DOHH2 (cell line): ENCODE measurements around the gene ZNF778.

Experiments
- H3F3A ChIP-seq: fragments of 200-600 bp; sonication (generic), shearing (Covaris generic); 2 replicates; pipeline ENCODE4 v1.6.0; 2016; ENCODE audit warnings: antibody characterized with exemption, mild to moderate bottlenecking; ENCODE audit not compliant: control insufficient read depth, insufficient read depth
- H3K27ac ChIP-seq: fragments of 200-600 bp; sonication (generic); 2 replicates; pipeline ENCODE4 v1.5.1; 2014; ENCODE audit warnings: low read depth, mild to moderate bottlenecking, low read length, moderate library complexity
- H3K27me3 ChIP-seq: fragments of 200-600 bp; sonication (generic); 2 replicates; pipeline ENCODE4 v1.6.1; 2014; ENCODE audit warnings: mild to moderate bottlenecking, low read length, mixed read lengths; ENCODE audit not compliant: control insufficient read depth
- H3K36me3 ChIP-seq: fragments of 200-600 bp; sonication (generic); 2 replicates; pipeline ENCODE4 v1.6.1; 2014; ENCODE audit warnings: mild to moderate bottlenecking, low read length, moderate library complexity, mixed read lengths; ENCODE audit not compliant: control insufficient read depth
- H3K4me1 ChIP-seq: fragments of 200-600 bp; sonication (generic); 2 replicates; pipeline ENCODE4 v1.6.1; 2014; ENCODE audit warnings: mild to moderate bottlenecking, low read length, mixed read lengths; ENCODE audit not compliant: control insufficient read depth
- H3K4me2 ChIP-seq: fragments of 200-600 bp; sonication (generic); 2 replicates; pipeline ENCODE4 v1.6.0; 2014; ENCODE audit warnings: mild to moderate bottlenecking, low read length, moderate library complexity
- H3K4me3 ChIP-seq: fragments of 200-600 bp; sonication (generic); 2 replicates; pipeline ENCODE4 v1.5.1; 2014; ENCODE audit warnings: mild to moderate bottlenecking, low read length, mixed read lengths
- H3K79me2 ChIP-seq: fragments of 200-600 bp; sonication (generic); 2 replicates; pipeline ENCODE4 v1.6.1; 2014; ENCODE audit warnings: mild to moderate bottlenecking, low read length, mixed read lengths; ENCODE audit not compliant: control insufficient read depth
- H3K9me2 ChIP-seq: fragments of 200-600 bp; sonication (generic); replicated peaks from 2 replicates; pipeline ENCODE4 v1.6.1; 2014; ENCODE audit warnings: mild to moderate bottlenecking, low read length, mixed read lengths; ENCODE audit not compliant: control insufficient read depth
- H3K9me3 ChIP-seq: fragments of 200-600 bp; sonication (generic); 2 replicates; pipeline ENCODE4 v1.6.1; 2014; ENCODE audit warnings: antibody characterized with exemption, low read length, mixed read lengths; ENCODE audit not compliant: control insufficient read depth, insufficient read depth
- H4K20me1 ChIP-seq: fragments of 200-600 bp; sonication (generic); 2 replicates; pipeline ENCODE4 v1.6.0; 2014; ENCODE audit warnings: low read depth, mild to moderate bottlenecking, antibody characterized with exemption, low read length, moderate library complexity; ENCODE audit not compliant: control insufficient read depth, insufficient read depth
- EZH2phosphoT487 ChIP-seq: fragments of 200-600 bp; sonication (generic); IDR thresholded peaks from 2 replicates; pipeline ENCODE4 v1.6.1; 2017; ENCODE audit warnings: borderline replicate concordance, mild to moderate bottlenecking, antibody characterized with exemption, low read length, moderate library complexity, mixed read lengths
- TF ChIP-seq, protein P1 (sequence below): fragments of 200-600 bp; sonication (generic); IDR thresholded peaks from one replicate; pipeline ENCODE4 v1.5.1; 2014; ENCODE audit warnings: antibody characterized with exemption, mild to moderate bottlenecking, low read depth, low read length; ENCODE audit not compliant: poor library complexity, severe bottlenecking

Gene ZNF778

DNA sequence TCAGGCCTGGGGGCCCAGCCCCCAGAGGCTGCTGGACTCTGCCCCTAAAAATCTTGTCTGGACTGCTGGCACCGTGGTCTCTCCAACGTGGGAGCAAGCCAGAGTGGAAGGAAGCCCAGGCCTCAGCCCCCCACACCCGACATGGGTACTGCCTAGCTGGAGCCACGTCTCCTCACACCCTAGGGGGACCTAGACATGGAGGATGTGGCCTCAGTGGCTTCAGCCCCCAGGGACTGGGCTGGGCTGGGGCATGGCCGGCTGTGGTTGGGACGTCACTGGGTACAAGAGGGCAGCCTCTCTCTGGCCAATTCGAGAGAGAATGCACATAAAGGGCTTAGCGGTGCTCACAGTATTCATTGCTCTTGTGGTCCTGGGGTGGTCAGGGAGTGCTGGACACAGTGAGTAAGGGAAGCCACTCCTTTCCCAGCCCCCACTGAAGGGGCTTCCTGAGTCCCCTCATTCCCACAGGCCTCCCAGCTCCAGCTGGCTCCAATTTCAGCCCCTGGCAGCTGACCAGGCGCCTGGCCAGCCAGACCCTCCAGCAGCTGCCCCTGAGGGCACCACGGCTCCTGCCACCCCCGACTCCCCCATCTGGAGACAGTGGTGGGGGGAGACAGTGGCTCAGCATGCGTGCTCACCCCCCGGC lies 44.9 kb upstream of the ZNF778 start:
- Histone ChIP-seq H3K27ac (no peak overlapping the region), H3K79me2 (no peaks in the 10 kb centered on the region), H3K27me3 (peaks cover 45% of the 10 kb centered on the region), H3K36me3 (no peaks in the 10 kb centered on the region), H4K20me1 (no peaks in the 10 kb centered on the region), H3K4me1 (peaks cover 38% of the 10 kb centered on the region), H3K4me2 (no peak overlapping the region), H3K9me2 (no peaks in the 10 kb centered on the region), H3K4me3 (no peak overlapping the region), H3F3A (no peaks in the 10 kb centered on the region), H3K9me3 (no peaks in the 10 kb centered on the region)
- no peak for TF ChIP-seq EZH2phosphoT487
- TF ChIP-seq, protein P1, sequence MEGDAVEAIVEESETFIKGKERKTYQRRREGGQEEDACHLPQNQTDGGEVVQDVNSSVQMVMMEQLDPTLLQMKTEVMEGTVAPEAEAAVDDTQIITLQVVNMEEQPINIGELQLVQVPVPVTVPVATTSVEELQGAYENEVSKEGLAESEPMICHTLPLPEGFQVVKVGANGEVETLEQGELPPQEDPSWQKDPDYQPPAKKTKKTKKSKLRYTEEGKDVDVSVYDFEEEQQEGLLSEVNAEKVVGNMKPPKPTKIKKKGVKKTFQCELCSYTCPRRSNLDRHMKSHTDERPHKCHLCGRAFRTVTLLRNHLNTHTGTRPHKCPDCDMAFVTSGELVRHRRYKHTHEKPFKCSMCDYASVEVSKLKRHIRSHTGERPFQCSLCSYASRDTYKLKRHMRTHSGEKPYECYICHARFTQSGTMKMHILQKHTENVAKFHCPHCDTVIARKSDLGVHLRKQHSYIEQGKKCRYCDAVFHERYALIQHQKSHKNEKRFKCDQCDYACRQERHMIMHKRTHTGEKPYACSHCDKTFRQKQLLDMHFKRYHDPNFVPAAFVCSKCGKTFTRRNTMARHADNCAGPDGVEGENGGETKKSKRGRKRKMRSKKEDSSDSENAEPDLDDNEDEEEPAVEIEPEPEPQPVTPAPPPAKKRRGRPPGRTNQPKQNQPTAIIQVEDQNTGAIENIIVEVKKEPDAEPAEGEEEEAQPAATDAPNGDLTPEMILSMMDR, result no peak

GRCh38 chr16:89173174-89173921 lies 44.2 kb upstream of the ZNF778 start:
- no peaks in the 10 kb centered on the region for H3K9me2 ChIP-seq
- H3K27ac ChIP-seq, result no peak overlapping the region
- H3K27me3 ChIP-seq, result peaks cover 45% of the 10 kb centered on the region
- H3K36me3 ChIP-seq, result no peaks in the 10 kb centered on the region
- no peak overlapping the region for H3K4me3 ChIP-seq
- no peaks in the 10 kb centered on the region for H3F3A ChIP-seq
- no peaks in the 10 kb centered on the region for H3K79me2 ChIP-seq
- TF ChIP-seq, protein P1, result no peak
- TF ChIP-seq EZH2phosphoT487, result no peak
- no peak overlapping the region for H3K4me2 ChIP-seq
- H3K9me3 ChIP-seq, result no peaks in the 10 kb centered on the region
- H4K20me1 ChIP-seq, result no peaks in the 10 kb centered on the region
- peaks cover 32% of the 10 kb centered on the region for H3K4me1 ChIP-seq

DNA sequence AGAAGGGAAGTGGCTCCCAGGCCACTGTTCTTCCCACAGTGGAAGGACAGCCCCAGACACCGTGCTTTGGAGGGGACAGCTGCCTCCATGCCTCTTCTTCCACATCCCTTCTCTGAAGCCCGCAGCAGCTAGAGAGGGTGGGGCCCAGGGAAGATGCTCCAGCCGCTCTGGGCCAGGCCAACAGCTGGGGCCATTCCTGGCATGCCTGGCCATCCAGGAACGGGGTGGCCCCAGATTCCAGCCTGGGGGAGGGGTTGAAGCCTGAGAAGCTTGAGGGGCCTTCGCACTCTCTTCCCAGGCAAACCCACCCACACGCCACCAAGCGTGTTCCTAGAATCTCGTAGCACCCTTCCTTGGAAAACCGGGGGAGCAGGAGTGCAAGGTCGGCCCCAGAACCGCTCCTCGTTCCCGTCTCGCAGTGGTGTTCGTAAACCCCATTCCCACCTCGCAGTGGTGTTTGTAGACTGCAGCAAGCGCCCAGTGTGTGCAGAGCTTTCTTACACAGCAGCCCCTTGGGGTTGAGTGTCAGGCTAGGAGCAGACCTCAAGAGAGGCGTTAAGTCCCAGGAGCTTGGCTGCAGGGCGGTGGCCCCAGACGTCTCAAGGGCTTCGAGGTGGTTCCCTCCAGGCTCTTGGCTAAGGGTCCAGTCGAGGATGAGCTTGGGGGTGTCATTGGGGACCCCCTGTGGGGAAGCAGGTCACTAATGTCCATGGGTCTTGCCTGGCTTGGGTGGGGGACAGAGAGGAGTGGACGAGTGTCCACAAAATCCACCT lies 43.3 kb upstream of the ZNF778 start:
- peaks cover 23% of the 10 kb centered on the region for H3K4me1 ChIP-seq
- no peaks in the 10 kb centered on the region for H3K9me2 ChIP-seq
- no peaks in the 10 kb centered on the region for H4K20me1 ChIP-seq
- no peak for TF ChIP-seq EZH2phosphoT487
- TF ChIP-seq, protein P1, result no peak
- H3K27ac ChIP-seq, result no peak overlapping the region
- H3K36me3 ChIP-seq, result no peaks in the 10 kb centered on the region
- H3F3A ChIP-seq, result no peaks in the 10 kb centered on the region
- no peaks in the 10 kb centered on the region for H3K9me3 ChIP-seq
- H3K27me3 ChIP-seq, result peaks cover 45% of the 10 kb centered on the region
- no peak overlapping the region for H3K4me2 ChIP-seq
- H3K4me3 ChIP-seq, result no peak overlapping the region
- H3K79me2 ChIP-seq, result no peaks in the 10 kb centered on the region
